ENCODE results near the gene PROCA1. TPM values are rescaled to one million over a fixed set of nuclear protein-coding genes. Genes with fewer than 3 reads are reported as not detected.

PROCA1 gene
- total and polyA plus RNA-seq, 9 of the 15 experiments (the other 6 are each of a cell fraction or from before 2014, with no cell fraction given) = 0.78 to 16.2 (median 5.6) TPM

GRCh38 chr17:28725166-28725659, 13.5 kb upstream of the PROCA1 start (continued):
- no peak for TF ChIP-seq FOSL1 (tag; conservative IDR thresholded peaks at IDR 0.05)
- TF ChIP-seq ZNF512 (tag; IDR thresholded peaks at IDR 0.05) = no peak
- TF ChIP-seq PRDM10 (IDR thresholded peaks at IDR 0.05; ENCODE audit: partially characterized antibody) = no peak
- no peak for TF ChIP-seq PHF20 (IDR thresholded peaks at IDR 0.05; ENCODE audit: partially characterized antibody)
- no peak for TF ChIP-seq USF1 (CRISPR knock-in tag; IDR thresholded peaks at IDR 0.05)
- no peak; the same call in none of the 2 replicates for TF ChIP-seq OTX1 (CRISPR knock-in tag; IDR thresholded peaks at IDR 0.05)
- TF ChIP-seq CBFA2T2 (conservative IDR thresholded peaks at IDR 0.05) = no peak
- TF ChIP-seq ZNF253 (CRISPR knock-in tag; conservative IDR thresholded peaks at IDR 0.05) = peak; percentile 48; the same call in 1 of the 2 replicates
- peak; percentile 67 for TF ChIP-seq TEAD4 (IDR thresholded peaks at IDR 0.05; ENCODE audit: low read length)
- TF ChIP-seq TEAD4 (CRISPR knock-in tag; IDR thresholded peaks at IDR 0.05; ENCODE audit: borderline replicate concordance) = no peak
- no peak for TF ChIP-seq CHD1 (IDR thresholded peaks at IDR 0.05; ENCODE audit: low read length)
- no peak for TF ChIP-seq GTF2F1 (IDR thresholded peaks at IDR 0.05; ENCODE audit: low read depth, low read length)
- TF ChIP-seq PTTG1 (tag; IDR thresholded peaks at IDR 0.05; ENCODE audit: low read depth) = no peak
- no peak for TF ChIP-seq ZNF639 (CRISPR knock-in tag; conservative IDR thresholded peaks at IDR 0.05 in 1 of 2, IDR thresholded peaks at IDR 0.05 in 1 of 2)
- no peak for TF ChIP-seq EP300 (IDR thresholded peaks at IDR 0.05; ENCODE audit: low read length)
